Measurements from ENCODE around the gene PKD1. TPM values are rescaled to one million over a fixed set of nuclear protein-coding genes. Genes with fewer than 3 reads are reported as not detected.
A peak's percentile ranks its signal among the peaks of the same experiment; 100 is the strongest.

The PKD1 gene
- total and polyA plus RNA-seq, 7 experiments from 2014 or later, result 4.9 to 153 (median 97.6) TPM

GRCh38 chr16:2157480-2158261 lies 22.0 kb upstream of the PKD1 start:
- Histone ChIP-seq H3K36me3 (ENCODE audit: control insufficient read depth in 2 of 3, insufficient read depth in 3 of 3, low read length in 3 of 3) (no peaks in the 10 kb centered on the region), H3K4me3 (ENCODE audit: low read length) (no peak overlapping the region), H3K4me1 (ENCODE audit: control insufficient read depth in 2 of 2, insufficient read depth in 2 of 2, low read length in 2 of 2) (peaks cover 16 to 39% of the 10 kb centered on the region in 2 donors), H3K9me3 (ENCODE audit: control insufficient read depth in 2 of 3, low read length in 3 of 3) (no peaks in the 10 kb centered on the region), H3K27me3 (ENCODE audit: control insufficient read depth in 2 of 2, insufficient read depth in 2 of 2, low read length in 2 of 2) (no peaks in the 10 kb centered on the region), H3K27ac (ENCODE audit: low read depth, low read length) (no peak overlapping the region)
- Mint-ChIP-seq H3K36me3 (peaks cover 0 to 20% (median 0%) of the 10 kb centered on the region in 5 donors), H3K4me3 (peak overlapping the region in 9 of 10 donors; percentile 68 to 99 (median 93)), H3K27me3 (no peaks in the 10 kb centered on the region), H3K4me1 (peaks cover 20 to 53% (median 39%) of the 10 kb centered on the region in 7 donors), H3K27ac (peak overlapping the region in 5 of 9 donors; percentile 10 to 86 (median 47)), H3K9me3 (no peaks in the 10 kb centered on the region)
- ChIA-PET POLR2A (no interaction called here), CTCF (interaction anchor here (1.2 kb wide), 1 partner anchor 17 kb away, joined by 3 read pairs; no protein-coding TSS in a partner anchor)
- DNase-seq (no peak), ATAC-seq (no peak)
- intact Hi-C loops (cut with micrococcal nuclease), result loop anchor here (5.0 to 10.0 kb wide), 10 partner anchors 50 to 850 kb away; partner anchors contain the start of genes NUBP2 (in 2 of the 2), SPSB3 (in 2 of the 2), CCNF (in 1 of the 2) and E4F1 (in 1 of the 2)

- no peaks in the 10 kb centered on the region for H3K9me3 ChIP-seq (ENCODE audit: control insufficient read depth in 2 of 3, low read length in 3 of 3)
- DNase-seq (no peak), ATAC-seq (no peak)
- Mint-ChIP-seq H3K4me1 (peaks cover 20 to 53% (median 40%) of the 10 kb centered on the region in 7 donors), H3K27ac (peak overlapping the region in 7 of 9 donors; percentile 47 to 95 (median 81)), H3K27me3 (no peaks in the 10 kb centered on the region), H3K4me3 (peak overlapping the region; percentile 85 to 99 (median 94)), H3K9me3 (no peaks in the 10 kb centered on the region), H3K36me3 (peaks cover 0 to 17% (median 0%) of the 10 kb centered on the region in 5 donors)
- intact Hi-C loops (cut with micrococcal nuclease), result loop anchor here (5.0 to 10.0 kb wide), 10 partner anchors 50 to 850 kb away; partner anchors contain the start of genes NUBP2 (in 2 of the 2), SPSB3 (in 2 of the 2), CCNF (in 1 of the 2) and E4F1 (in 1 of the 2)
- H3K4me1 ChIP-seq (ENCODE audit: control insufficient read depth in 2 of 2, insufficient read depth in 2 of 2, low read length in 2 of 2), result peaks cover 21 to 44% of the 10 kb centered on the region in 2 donors
- POLR2A ChIA-PET, result interaction anchor here (0.8 to 4.3 kb wide), 2 partner anchors 185 to 192 kb away, joined by 3 to 44 read pairs; partner anchors contain the start of genes RNF151, RPS2 and TBL3
- H3K36me3 ChIP-seq (ENCODE audit: control insufficient read depth in 2 of 3, insufficient read depth in 3 of 3, low read length in 3 of 3), result peaks cover 0 to 3% (median 0%) of the 10 kb centered on the region in 3 experiments
- H3K27ac ChIP-seq (ENCODE audit: low read depth, low read length), result no peak overlapping the region
- no peak overlapping the region for H3K4me3 ChIP-seq (ENCODE audit: low read length)
- no peaks in the 10 kb centered on the region for H3K27me3 ChIP-seq (ENCODE audit: control insufficient read depth in 2 of 2, insufficient read depth in 2 of 2, low read length in 2 of 2)
- CTCF ChIA-PET, result interaction anchor here (1.2 kb wide), 1 partner anchor 16 kb away, joined by 3 read pairs; no protein-coding TSS in a partner anchor
These were observed 21.1 kb upstream of the PKD1 start for GRCh38 chr16:2156849-2157224.

- Histone ChIP-seq H3K9me3 (ENCODE audit: control insufficient read depth in 2 of 3, low read length in 3 of 3) (no peaks in the 10 kb centered on the region), H3K27me3 (ENCODE audit: control insufficient read depth in 2 of 2, insufficient read depth in 2 of 2, low read length in 2 of 2) (no peaks in the 10 kb centered on the region), H3K36me3 (ENCODE audit: control insufficient read depth in 2 of 3, insufficient read depth in 3 of 3, low read length in 3 of 3) (peaks cover 0 to 9% (median 0%) of the 10 kb centered on the region in 3 experiments), H3K4me1 (ENCODE audit: control insufficient read depth in 2 of 2, insufficient read depth in 2 of 2, low read length in 2 of 2) (peaks cover 21 to 44% of the 10 kb centered on the region in 2 donors), H3K27ac (ENCODE audit: low read depth, low read length) (peak overlapping the region; percentile 65), H3K4me3 (ENCODE audit: low read length) (peak overlapping the region; percentile 74)
- DNase-seq (no peak), ATAC-seq (no peak)
- CTCF ChIA-PET, result interaction anchor here (0.8 to 3.7 kb wide), 3 partner anchors 16 to 164 kb away, joined by 3 to 30 read pairs (median 3); no protein-coding TSS in a partner anchor
- Mint-ChIP-seq H3K36me3 (peaks cover 0 to 19% (median 0%) of the 10 kb centered on the region in 5 donors), H3K4me1 (peaks cover 20 to 57% (median 42%) of the 10 kb centered on the region in 7 donors), H3K27ac (peak overlapping the region; percentile 78 to 95 (median 91)), H3K27me3 (no peaks in the 10 kb centered on the region), H3K9me3 (no peaks in the 10 kb centered on the region), H3K4me3 (peak overlapping the region; percentile 85 to 99 (median 94))
- intact Hi-C loops (cut with micrococcal nuclease), result loop anchor here (1.0 to 10.0 kb wide), 18 partner anchors 20 to 849 kb away; partner anchors contain the start of genes E4F1 (in 2 of the 2), MLST8 (in 2 of the 2), NUBP2 (in 2 of the 2) and RNPS1 (in 2 of the 2)
- POLR2A ChIA-PET, result interaction anchor here (0.6 to 4.3 kb wide), 42 partner anchors 10 to 1923 kb away, joined by 3 to 44 read pairs (median 6); partner anchors contain the start of genes ATP6V0C, E4F1, ECI1 and FAHD1
These were observed 20.5 kb upstream of the PKD1 start for GRCh38 chr16:2155977-2156848.

- intact Hi-C loops (cut with micrococcal nuclease), result loop anchor here (1.0 to 10.0 kb wide), 18 partner anchors 19 to 848 kb away; partner anchors contain the start of genes E4F1 (in 2 of the 2), MLST8 (in 2 of the 2), NUBP2 (in 2 of the 2) and RNPS1 (in 2 of the 2)
- peaks cover 0 to 21% (median 0%) of the 10 kb centered on the region in 5 donors for H3K36me3 Mint-ChIP-seq
- H3K27me3 Mint-ChIP-seq, result no peaks in the 10 kb centered on the region
- no peaks in the 10 kb centered on the region for H3K27me3 ChIP-seq (ENCODE audit: control insufficient read depth in 2 of 2, insufficient read depth in 2 of 2, low read length in 2 of 2)
- peak within 1 kb of the TSS; percentile 79 for H3K4me3 ChIP-seq (ENCODE audit: low read length)
- ATAC-seq, result peak; percentile 95
- peaks cover 21 to 52% of the 10 kb centered on the region in 2 donors for H3K4me1 ChIP-seq (ENCODE audit: control insufficient read depth in 2 of 2, insufficient read depth in 2 of 2, low read length in 2 of 2)
- no peaks in the 10 kb centered on the region for H3K9me3 Mint-ChIP-seq
- H3K27ac Mint-ChIP-seq, result peak within 1 kb of the TSS; percentile 78 to 95 (median 91)
- H3K4me3 Mint-ChIP-seq, result peak within 1 kb of the TSS; percentile 85 to 99 (median 94)
- ChIA-PET POLR2A (interaction anchor here (0.6 to 4.3 kb wide), 56 partner anchors 8 to 1922 kb away, joined by 3 to 44 read pairs (median 5); partner anchors contain the start of genes AMDHD2, ATP6V0C, BRICD5 and E4F1), CTCF (interaction anchor here (0.8 to 3.7 kb wide), 8 partner anchors 12 to 190 kb away, joined by 3 to 30 read pairs (median 4); partner anchors contain the start of gene PKD1)
- peaks cover 20 to 59% (median 44%) of the 10 kb centered on the region in 7 donors for H3K4me1 Mint-ChIP-seq
- peaks cover 0 to 11% (median 0%) of the 10 kb centered on the region in 3 experiments for H3K36me3 ChIP-seq (ENCODE audit: control insufficient read depth in 2 of 3, insufficient read depth in 3 of 3, low read length in 3 of 3)
- H3K9me3 ChIP-seq (ENCODE audit: control insufficient read depth in 2 of 3, low read length in 3 of 3), result no peaks in the 10 kb centered on the region
- peak; percentile 85 to 99 (median 98) for DNase-seq
- H3K27ac ChIP-seq (ENCODE audit: low read depth, low read length), result peak within 1 kb of the TSS; percentile 80
These were observed 19.6 kb upstream of the PKD1 start, which contains the start of gene TRAF7 for GRCh38 chr16:2155091-2155950. Gene TRAF7, plus strand, starts transcription at chr16:2155782. Its CDS starts 8,139 bp downstream, at chr16:2163921.

- Mint-ChIP-seq H3K9me3 (no peaks in the 10 kb centered on the region), H3K4me1 (peaks cover 20 to 63% (median 45%) of the 10 kb centered on the region in 7 donors), H3K27me3 (peaks cover 0 to 3% (median 0%) of the 10 kb centered on the region in 5 donors), H3K4me3 (peak overlapping the region; percentile 82 to 99 (median 89)), H3K36me3 (peaks cover 0 to 21% (median 0%) of the 10 kb centered on the region in 5 donors), H3K27ac (peak overlapping the region; percentile 70 to 94 (median 86))
- Histone ChIP-seq H3K9me3 (ENCODE audit: control insufficient read depth in 2 of 3, low read length in 3 of 3) (no peaks in the 10 kb centered on the region), H3K27me3 (ENCODE audit: control insufficient read depth in 2 of 2, insufficient read depth in 2 of 2, low read length in 2 of 2) (no peaks in the 10 kb centered on the region), H3K27ac (ENCODE audit: low read depth, low read length) (peak overlapping the region; percentile 80), H3K4me1 (ENCODE audit: control insufficient read depth in 2 of 2, insufficient read depth in 2 of 2, low read length in 2 of 2) (peaks cover 23 to 57% of the 10 kb centered on the region in 2 donors), H3K4me3 (ENCODE audit: low read length) (peak overlapping the region; percentile 79), H3K36me3 (ENCODE audit: control insufficient read depth in 2 of 3, insufficient read depth in 3 of 3, low read length in 3 of 3) (peaks cover 0 to 11% (median 0%) of the 10 kb centered on the region in 3 experiments)
- ATAC-seq (no peak), DNase-seq (peak in 1 of 9 donors; percentile 58)
- intact Hi-C loops (cut with micrococcal nuclease), result loop anchor here (1.0 to 10.0 kb wide), 18 partner anchors 18 to 847 kb away; partner anchors contain the start of genes E4F1 (in 2 of the 2), MLST8 (in 2 of the 2), NUBP2 (in 2 of the 2) and RNPS1 (in 2 of the 2)
- CTCF ChIA-PET, result interaction anchor here (1.3 to 3.7 kb wide), 6 partner anchors 11 to 189 kb away, joined by 3 to 30 read pairs (median 8); partner anchors contain the start of gene PKD1
- POLR2A ChIA-PET, result interaction anchor here (0.6 to 4.3 kb wide), 47 partner anchors 8 to 1775 kb away, joined by 3 to 44 read pairs (median 5); partner anchors contain the start of genes ATP6V0C, BRICD5, E4F1 and ECI1
These were observed 18.9 kb upstream of the PKD1 start for GRCh38 chr16:2154533-2155090.
